K562 (cell line): ENCODE measurements around the gene SLMAP. TPM values are rescaled to one million over a fixed set of nuclear protein-coding genes. Genes with fewer than 3 reads are reported as not detected.

Source experiments
- ARID1B ChIP-seq: fragments of 450-650 bp; IDR thresholded peaks from 2 replicates; pipeline ENCODE4 v1.6.1; 2016; ENCODE audit warnings: antibody characterized with exemption, mild to moderate bottlenecking, inconsistent platforms
- EP300 ChIP-seq: IDR thresholded peaks from 2 replicates; pipeline ENCODE4 v1.6.1; 2012; ENCODE audit warnings: low read length, improper control_type of control experiment
- FOS ChIP-seq: IDR thresholded peaks from 3 replicates; pipeline ENCODE4 v1.6.1; 2011; ENCODE audit not compliant: insufficient read length; ENCODE audit errors: extremely low read depth
- NFE2 ChIP-seq: IDR thresholded peaks from 2 replicates; pipeline ENCODE4 v1.6.1; 2014; ENCODE audit warnings: antibody characterized with exemption, low read depth
- POLR2AphosphoS5 ChIP-seq: IDR thresholded peaks from 2 replicates; pipeline ENCODE4 v1.6.1; 2011; ENCODE audit warnings: mild to moderate bottlenecking, low read depth, low read length, moderate library complexity; ENCODE audit not compliant: control insufficient read depth, insufficient read depth
- PRDM10 ChIP-seq: fragments of 450-650 bp; IDR thresholded peaks from 2 replicates; pipeline ENCODE4 v1.6.1; 2018; ENCODE audit not compliant: partially characterized antibody
- SMARCA4 ChIP-seq: fragments of 450-650 bp; IDR thresholded peaks from 2 replicates; pipeline ENCODE4 v1.6.1; 2016
- ZNF316 ChIP-seq: fragments of 450-650 bp; IDR thresholded peaks from 2 replicates; pipeline ENCODE4 v1.6.1; 2016
- ZNF384 ChIP-seq: IDR thresholded peaks from 2 replicates; pipeline ENCODE4 v1.6.1; 2012; ENCODE audit warnings: low read depth, low read length, improper control_type of control experiment
- polyA plus RNA-seq, 8 experiments: library from polyadenylated mRNA; depleted of rRNA in 4 of 8; stranded (reverse) in 5 of 8; unstranded in 3 of 8; fragments of >200 nt; fragmentation: Nextera tagmentation in 2 of 8; fragmentation: Illumina TruSeq in 1 of 8; extraction: Ambion mirVana in 2 of 8; extraction: Trizol in 1 of 8; gene quantifications; 2 replicates each; pipeline versions ENCODE4 v1.2.1 to v1.2.3, GENCODE V29; 2011 to 2014; ENCODE audit warnings: inconsistent platforms in 1 of 8, missing spikeins in 1 of 8
- total RNA-seq, 7 experiments: library from RNA; depleted of rRNA in 6 of 7; stranded (reverse); fragments of >200 nt in 6 of 7; fragmentation: Illumina TruSeq in 2 of 7; extraction: Trizol in 2 of 7; gene quantifications; 2 replicates each; pipeline versions ENCODE4 v1.2.1 to v1.2.3, GENCODE V29; 2011 to 2021; ENCODE audit warnings: low replicate concordance in 1 of 7
- TF ChIP-seq, protein P1 (sequence below): sonication (generic); formaldehyde crosslinking; IDR thresholded peaks from 2 replicates; pipeline ENCODE4 v1.8.1; 2023; ENCODE audit warnings: mild to moderate bottlenecking, missing genetic modification reagents
- TF ChIP-seq, protein P2 (sequence below): sonication (generic); IDR thresholded peaks from 2 replicates; pipeline ENCODE4 v1.6.1; 2016

SLMAP gene
- total and polyA plus RNA-seq, 9 of the 15 experiments (the other 6 are each of a cell fraction or from before 2014, with no cell fraction given), result 12.1 to 50.7 (median 28.3) TPM

DNA sequence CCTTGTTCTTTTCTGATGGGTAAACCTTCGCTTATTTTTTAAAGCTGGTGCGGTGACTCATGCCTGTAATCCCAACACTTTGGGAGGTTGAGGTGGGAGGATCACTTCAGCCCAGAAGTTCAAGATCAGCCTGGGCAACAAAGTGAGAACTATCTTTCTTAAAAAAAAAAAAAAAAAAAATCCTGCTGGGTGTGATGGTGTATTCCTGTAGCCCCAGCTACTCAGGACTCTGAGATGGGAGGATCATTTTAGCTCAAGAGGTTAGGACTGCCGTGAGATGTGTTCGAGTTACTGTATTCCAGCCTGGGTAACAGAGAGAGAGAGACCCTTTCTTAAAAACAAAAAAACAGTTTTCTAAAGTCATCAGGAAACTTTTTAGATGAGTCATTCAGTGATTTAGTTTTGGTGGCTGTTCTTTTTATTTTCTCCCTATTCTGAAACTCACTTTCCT, 37.7 kb downstream of the SLMAP start (continued):
- TF ChIP-seq EP300 (peak; percentile 5; the same call in 1 of the 2 replicates), ZNF316 (peak; percentile 77), ZNF384 (peak; percentile 88), NFE2 (peak; percentile 13; the same call in 1 of the 2 replicates), SMARCA4 (peak; percentile 70), ARID1B (peak; percentile 66), FOS (peak; percentile 6), PRDM10 (peak; percentile 51), POLR2AphosphoS5 (no peak)
- TF ChIP-seq, protein P1, sequence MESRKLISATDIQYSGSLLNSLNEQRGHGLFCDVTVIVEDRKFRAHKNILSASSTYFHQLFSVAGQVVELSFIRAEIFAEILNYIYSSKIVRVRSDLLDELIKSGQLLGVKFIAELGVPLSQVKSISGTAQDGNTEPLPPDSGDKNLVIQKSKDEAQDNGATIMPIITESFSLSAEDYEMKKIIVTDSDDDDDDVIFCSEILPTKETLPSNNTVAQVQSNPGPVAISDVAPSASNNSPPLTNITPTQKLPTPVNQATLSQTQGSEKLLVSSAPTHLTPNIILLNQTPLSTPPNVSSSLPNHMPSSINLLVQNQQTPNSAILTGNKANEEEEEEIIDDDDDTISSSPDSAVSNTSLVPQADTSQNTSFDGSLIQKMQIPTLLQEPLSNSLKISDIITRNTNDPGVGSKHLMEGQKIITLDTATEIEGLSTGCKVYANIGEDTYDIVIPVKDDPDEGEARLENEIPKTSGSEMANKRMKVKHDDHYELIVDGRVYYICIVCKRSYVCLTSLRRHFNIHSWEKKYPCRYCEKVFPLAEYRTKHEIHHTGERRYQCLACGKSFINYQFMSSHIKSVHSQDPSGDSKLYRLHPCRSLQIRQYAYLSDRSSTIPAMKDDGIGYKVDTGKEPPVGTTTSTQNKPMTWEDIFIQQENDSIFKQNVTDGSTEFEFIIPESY (CRISPR knock-in tag), result no peak
- TF ChIP-seq, protein P2, sequence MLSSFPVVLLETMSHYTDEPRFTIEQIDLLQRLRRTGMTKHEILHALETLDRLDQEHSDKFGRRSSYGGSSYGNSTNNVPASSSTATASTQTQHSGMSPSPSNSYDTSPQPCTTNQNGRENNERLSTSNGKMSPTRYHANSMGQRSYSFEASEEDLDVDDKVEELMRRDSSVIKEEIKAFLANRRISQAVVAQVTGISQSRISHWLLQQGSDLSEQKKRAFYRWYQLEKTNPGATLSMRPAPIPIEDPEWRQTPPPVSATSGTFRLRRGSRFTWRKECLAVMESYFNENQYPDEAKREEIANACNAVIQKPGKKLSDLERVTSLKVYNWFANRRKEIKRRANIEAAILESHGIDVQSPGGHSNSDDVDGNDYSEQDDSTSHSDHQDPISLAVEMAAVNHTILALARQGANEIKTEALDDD, result peak; percentile 39; the same call in 1 of the 2 replicates
